ENCODE measurements around the gene VAV2. TPM values are rescaled to one million over a fixed set of nuclear protein-coding genes. Genes with fewer than 3 reads are reported as not detected.

Gene VAV2
- total RNA-seq, 1 experiment from 2014 or later, result 25.0 TPM

- H3K4me3 ChIP-seq, result no peak overlapping the region
- H3K36me3 ChIP-seq, result peaks cover 74% of the 10 kb centered on the region
- peaks cover 11% of the 10 kb centered on the region for H3K4me1 ChIP-seq (replicated peaks)
- DNase-seq (ENCODE audit: low read depth in 1 of 2, low spot score in 2 of 2), result no peak
- no peaks in the 10 kb centered on the region for H3K27me3 ChIP-seq (replicated peaks)
- no peaks in the 10 kb centered on the region for H3K9me3 ChIP-seq (replicated peaks)
- H3K27ac ChIP-seq, result no peak overlapping the region
Observed at GRCh38 chr9:133795049-133795448, 197.1 kb downstream of the VAV2 start.

GRCh38 chr9:133794016-133794760, 197.9 kb downstream of the VAV2 start:
- H3K27me3 ChIP-seq (replicated peaks), result no peaks in the 10 kb centered on the region
- peaks cover 79% of the 10 kb centered on the region for H3K36me3 ChIP-seq
- H3K4me3 ChIP-seq, result no peak overlapping the region

GRCh38 chr9:133793471-133793870, 198.7 kb downstream of the VAV2 start:
- Histone ChIP-seq H3K9me3 (replicated peaks) (no peaks in the 10 kb centered on the region), H3K4me1 (replicated peaks) (peaks cover 11% of the 10 kb centered on the region), H3K27ac (no peak overlapping the region), H3K36me3 (peaks cover 82% of the 10 kb centered on the region), H3K27me3 (replicated peaks) (no peaks in the 10 kb centered on the region), H3K4me3 (no peak overlapping the region)
- DNase-seq (ENCODE audit: low read depth in 1 of 2, low spot score in 2 of 2), result no peak

More at GRCh38 chr9:133794016-133794760, 197.9 kb downstream of the VAV2 start:
- Histone ChIP-seq H3K9me3 (replicated peaks) (no peaks in the 10 kb centered on the region), H3K27ac (no peak overlapping the region), H3K4me1 (replicated peaks) (peaks cover 11% of the 10 kb centered on the region)
- DNase-seq (ENCODE audit: low read depth in 1 of 2, low spot score in 2 of 2), result no peak

- H3K27me3 ChIP-seq (replicated peaks), result no peaks in the 10 kb centered on the region
- H3K9me3 ChIP-seq (replicated peaks), result no peaks in the 10 kb centered on the region
- peak; percentile 70 to 82 for DNase-seq (ENCODE audit: low read depth in 1 of 2, low spot score in 2 of 2)
- H3K36me3 ChIP-seq, result peaks cover 87% of the 10 kb centered on the region
- no peak overlapping the region for H3K4me3 ChIP-seq
- peaks cover 11% of the 10 kb centered on the region for H3K4me1 ChIP-seq (replicated peaks)
- H3K27ac ChIP-seq, result no peak overlapping the region
Observed at GRCh38 chr9:133792721-133793470, 199.2 kb downstream of the VAV2 start.

GRCh38 chr9:133791735-133792649, 200.1 kb downstream of the VAV2 start:
- Histone ChIP-seq H3K27me3 (replicated peaks) (no peaks in the 10 kb centered on the region), H3K9me3 (replicated peaks) (no peaks in the 10 kb centered on the region), H3K27ac (no peak overlapping the region), H3K36me3 (peaks cover 85% of the 10 kb centered on the region), H3K4me3 (no peak overlapping the region), H3K4me1 (replicated peaks) (peaks cover 11% of the 10 kb centered on the region)
- DNase-seq (ENCODE audit: low read depth in 1 of 2, low spot score in 2 of 2), result no peak

- Histone ChIP-seq H3K27ac (no peak overlapping the region), H3K9me3 (replicated peaks) (no peaks in the 10 kb centered on the region), H3K4me3 (no peak overlapping the region), H3K4me1 (replicated peaks) (peaks cover 11% of the 10 kb centered on the region), H3K27me3 (replicated peaks) (no peaks in the 10 kb centered on the region), H3K36me3 (peaks cover 83% of the 10 kb centered on the region)
- DNase-seq (ENCODE audit: low read depth in 1 of 2, low spot score in 2 of 2), result no peak
Observed at GRCh38 chr9:133791069-133791468, 201.1 kb downstream of the VAV2 start.

GRCh38 chr9:133789778-133790177, 202.3 kb downstream of the VAV2 start:
- H3K4me1 ChIP-seq (replicated peaks), result peaks cover 11% of the 10 kb centered on the region

GRCh38 chr9:133788819-133789717, 203.1 kb downstream of the VAV2 start:
- DNase-seq (ENCODE audit: low read depth in 1 of 2, low spot score in 2 of 2), result no peak
- H3K4me1 ChIP-seq (replicated peaks), result peaks cover 11% of the 10 kb centered on the region
- H3K27ac ChIP-seq, result no peak overlapping the region
- H3K4me3 ChIP-seq, result no peak overlapping the region
- no peaks in the 10 kb centered on the region for H3K27me3 ChIP-seq (replicated peaks)
- no peaks in the 10 kb centered on the region for H3K9me3 ChIP-seq (replicated peaks)
- peaks cover 88% of the 10 kb centered on the region for H3K36me3 ChIP-seq

More at GRCh38 chr9:133789778-133790177, 202.3 kb downstream of the VAV2 start:
- no peak for DNase-seq (ENCODE audit: low read depth in 1 of 2, low spot score in 2 of 2)
- no peaks in the 10 kb centered on the region for H3K27me3 ChIP-seq (replicated peaks)
- no peaks in the 10 kb centered on the region for H3K9me3 ChIP-seq (replicated peaks)
- peaks cover 87% of the 10 kb centered on the region for H3K36me3 ChIP-seq
- no peak overlapping the region for H3K4me3 ChIP-seq
- H3K27ac ChIP-seq, result no peak overlapping the region

- DNase-seq (ENCODE audit: low read depth in 1 of 2, low spot score in 2 of 2), result no peak
- Histone ChIP-seq H3K27me3 (replicated peaks) (no peaks in the 10 kb centered on the region), H3K4me3 (no peak overlapping the region), H3K4me1 (replicated peaks) (peaks cover 6% of the 10 kb centered on the region), H3K27ac (no peak overlapping the region), H3K9me3 (replicated peaks) (no peaks in the 10 kb centered on the region), H3K36me3 (peaks cover 85% of the 10 kb centered on the region)
Observed at GRCh38 chr9:133788045-133788818, 203.9 kb downstream of the VAV2 start.

- H3K27me3 ChIP-seq (replicated peaks), result no peaks in the 10 kb centered on the region
- H3K4me3 ChIP-seq, result no peak overlapping the region
- peaks cover under 1% of the 10 kb centered on the region for H3K4me1 ChIP-seq (replicated peaks)
- no peak for DNase-seq (ENCODE audit: low read depth in 1 of 2, low spot score in 2 of 2)
- peaks cover 85% of the 10 kb centered on the region for H3K36me3 ChIP-seq
- no peaks in the 10 kb centered on the region for H3K9me3 ChIP-seq (replicated peaks)
- no peak overlapping the region for H3K27ac ChIP-seq
Observed at GRCh38 chr9:133787754-133788025, 204.4 kb downstream of the VAV2 start.

GRCh38 chr9:133786907-133787753, 205.0 kb downstream of the VAV2 start:
- no peaks in the 10 kb centered on the region for H3K9me3 ChIP-seq (replicated peaks)
- H3K4me1 ChIP-seq (replicated peaks), result no peaks in the 10 kb centered on the region
- H3K27me3 ChIP-seq (replicated peaks), result no peaks in the 10 kb centered on the region
- H3K36me3 ChIP-seq, result peaks cover 87% of the 10 kb centered on the region
- H3K4me3 ChIP-seq, result no peak overlapping the region
- no peak for DNase-seq (ENCODE audit: low read depth in 1 of 2, low spot score in 2 of 2)
- H3K27ac ChIP-seq, result no peak overlapping the region

GRCh38 chr9:133786371-133786753, 205.8 kb downstream of the VAV2 start:
- no peaks in the 10 kb centered on the region for H3K27me3 ChIP-seq (replicated peaks)
- no peak overlapping the region for H3K4me3 ChIP-seq
- peaks cover 84% of the 10 kb centered on the region for H3K36me3 ChIP-seq
- H3K4me1 ChIP-seq (replicated peaks), result no peaks in the 10 kb centered on the region
- no peak for DNase-seq (ENCODE audit: low read depth in 1 of 2, low spot score in 2 of 2)
- no peak overlapping the region for H3K27ac ChIP-seq
- H3K9me3 ChIP-seq (replicated peaks), result no peaks in the 10 kb centered on the region
